Measurements from ENCODE around the gene MCL1.
"Not testable (repeated sequence)": the region's sequence is repeated elsewhere in the genome, so short reads cannot be mapped to it uniquely, and the experiment has no call there.

GRCh38 chr1:150581962-150582361 is 2.6 kb upstream of the MCL1 start:
- not testable (repeated sequence) for TF ChIP-seq CTCF (conservative IDR thresholded peaks at IDR 0.05; ENCODE audit: low read depth in 2 of 2); EZH2phosphoT487 (IDR thresholded peaks at IDR 0.05; ENCODE audit: unreplicated experiment); EZH2 (IDR thresholded peaks at IDR 0.05; ENCODE audit: low read depth, unreplicated experiment); POLR2AphosphoS5 (IDR thresholded peaks at IDR 0.05; ENCODE audit: low read depth); CREB1 (CRISPR knock-in tag; IDR thresholded peaks at IDR 0.05; ENCODE audit: low read depth); REST (IDR thresholded peaks at IDR 0.05; ENCODE audit: unreplicated experiment); JUNB (IDR thresholded peaks at IDR 0.05; ENCODE audit: unreplicated experiment); ZNF114 (CRISPR knock-in tag; IDR thresholded peaks at IDR 0.05); ZNF331 (CRISPR knock-in tag; IDR thresholded peaks at IDR 0.05; ENCODE audit: low read depth); STAT1 (IDR thresholded peaks at IDR 0.05; ENCODE audit: unreplicated experiment); NANOG (IDR thresholded peaks at IDR 0.05; ENCODE audit: borderline replicate concordance); ETS1 (IDR thresholded peaks at IDR 0.05); ZNF462 (CRISPR knock-in tag; IDR thresholded peaks at IDR 0.05)

Measured in GM23338 (cell line).